Midbrain (tissue), 1 donor: ENCODE results near the gene ARMC5.

Experiments
- DNase-seq: peaks from one replicate; lab custom pipeline; 2025; lab: John Stamatoyannopoulos, UW

Gene ARMC5

DNA sequence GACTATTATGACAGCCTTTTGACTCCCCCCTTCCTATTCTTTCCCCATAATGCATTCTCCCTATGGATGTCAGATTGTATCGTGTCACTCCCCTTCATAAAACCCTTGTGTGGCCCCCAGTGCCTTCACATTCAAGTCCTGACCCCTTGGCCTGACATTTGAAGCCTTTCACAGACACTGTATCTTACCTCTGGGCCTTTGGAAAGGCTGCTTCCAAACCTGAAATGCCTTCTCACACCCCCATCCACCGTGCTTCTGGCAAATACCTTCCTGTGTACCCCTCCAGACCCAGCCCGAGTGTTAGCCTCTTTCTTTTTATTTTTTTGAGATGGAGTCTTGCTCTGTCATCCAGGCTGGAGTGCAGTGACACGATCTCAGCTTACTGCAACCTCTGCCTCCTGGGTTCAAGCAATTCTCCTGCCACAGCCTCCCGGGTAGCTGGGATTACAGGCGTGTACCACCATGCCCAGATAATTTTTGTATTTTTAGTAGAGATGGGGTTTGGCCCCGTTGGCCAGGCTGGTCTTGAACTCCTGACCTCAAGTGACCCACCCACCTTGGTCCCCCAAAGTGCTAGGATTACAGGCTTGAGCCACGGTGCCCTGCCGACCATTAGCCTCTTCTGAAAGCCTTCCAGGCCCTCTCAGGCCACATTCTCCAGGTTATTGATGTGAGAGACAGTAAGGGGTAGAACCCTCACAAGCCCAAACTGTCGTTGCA, 2.1 kb downstream of the ARMC5 start:
- no peak for DNase-seq

DNA sequence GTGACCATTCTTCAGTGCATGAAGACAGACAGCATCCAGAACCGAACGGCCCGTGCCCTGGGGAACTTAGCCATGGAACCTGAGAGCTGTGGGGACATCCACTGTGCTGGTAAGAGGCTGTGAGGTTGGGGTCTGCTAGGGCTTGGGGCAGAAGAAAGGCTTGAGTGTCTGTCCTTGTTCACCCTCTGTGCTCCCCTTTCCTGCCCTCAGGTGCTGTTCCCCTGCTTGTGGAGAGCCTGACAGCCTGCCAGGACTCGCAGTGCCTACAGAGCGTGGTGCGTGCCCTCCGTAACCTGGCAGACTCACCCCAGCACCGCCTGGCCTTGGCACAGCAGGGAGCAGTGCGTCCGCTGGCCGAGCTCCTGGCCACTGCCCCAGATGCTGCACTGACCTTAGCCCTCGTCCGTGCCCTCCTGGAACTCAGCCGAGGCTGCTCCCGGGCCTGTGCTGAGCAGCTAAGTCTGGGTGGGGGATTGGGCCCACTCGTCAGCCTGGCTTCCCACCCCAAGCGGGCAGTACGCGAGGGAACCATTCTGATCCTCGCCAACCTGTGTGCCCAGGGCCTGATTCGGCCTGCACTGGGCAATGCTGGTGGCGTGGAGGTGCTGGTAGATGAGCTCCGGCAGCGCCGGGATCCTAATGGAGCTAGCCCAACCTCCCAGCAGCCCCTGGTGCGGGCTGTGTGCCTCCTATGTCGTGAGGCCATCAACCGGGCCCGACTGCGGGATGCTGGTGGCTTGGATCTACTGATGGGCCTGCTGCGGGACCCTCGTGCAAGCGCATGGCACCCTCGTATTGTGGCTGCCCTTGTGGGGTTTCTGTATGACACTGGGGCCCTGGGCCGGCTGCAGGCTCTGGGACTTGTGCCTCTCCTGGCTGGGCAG, 2.9 kb downstream of the ARMC5 start:
- DNase-seq = no peak

GRCh38 chr16:31464348-31464769, 5.1 kb downstream of the ARMC5 start:
- DNase-seq = no peak

GRCh38 chr16:31464781-31465260, 5.5 kb downstream of the ARMC5 start:
- DNase-seq = no peak

- no peak for DNase-seq
Observed at GRCh38 chr16:31465788-31466370, 6.6 kb downstream of the ARMC5 start.

DNA sequence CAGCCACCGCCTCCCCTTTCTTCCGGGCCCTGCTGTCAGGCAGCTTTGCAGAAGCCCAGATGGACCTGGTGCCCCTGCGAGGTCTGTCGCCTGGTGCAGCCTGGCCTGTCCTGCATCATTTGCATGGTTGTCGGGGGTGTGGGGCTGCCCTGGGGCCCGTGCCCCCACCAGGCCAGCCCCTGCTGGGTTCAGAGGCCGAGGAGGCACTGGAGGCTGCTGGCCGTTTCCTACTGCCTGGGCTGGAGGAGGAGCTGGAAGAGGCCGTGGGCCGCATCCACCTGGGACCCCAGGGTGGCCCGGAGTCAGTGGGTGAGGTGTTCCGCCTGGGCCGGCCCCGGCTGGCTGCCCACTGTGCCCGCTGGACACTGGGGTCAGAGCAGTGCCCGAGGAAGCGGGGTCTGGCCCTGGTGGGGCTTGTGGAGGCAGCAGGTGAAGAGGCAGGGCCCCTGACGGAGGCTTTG, 7.1 kb downstream of the ARMC5 start:
- no peak for DNase-seq

GRCh38 chr16:31467151-31467773, 8.0 kb downstream of the ARMC5 start:
- no peak for DNase-seq

DNA sequence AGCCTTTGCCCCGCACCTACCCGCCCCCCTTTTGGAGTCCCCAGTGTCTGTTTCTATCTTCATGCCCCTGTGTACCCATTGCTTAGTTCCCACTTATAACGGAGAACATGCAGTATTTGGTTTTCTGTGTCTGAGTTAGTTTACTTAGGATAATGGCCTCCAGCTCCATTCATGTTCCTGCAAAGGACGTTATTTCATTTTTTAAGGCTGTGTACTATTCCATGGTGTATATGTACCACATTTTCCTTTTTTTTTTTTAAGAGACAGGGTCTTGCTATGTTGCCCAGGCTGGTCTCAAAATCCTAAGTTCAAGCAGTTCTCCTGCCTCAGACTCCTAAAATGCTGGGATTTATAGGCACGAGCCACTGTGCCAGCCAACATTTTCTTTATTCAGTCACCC, 8.6 kb downstream of the ARMC5 start:
- DNase-seq = no peak

DNA sequence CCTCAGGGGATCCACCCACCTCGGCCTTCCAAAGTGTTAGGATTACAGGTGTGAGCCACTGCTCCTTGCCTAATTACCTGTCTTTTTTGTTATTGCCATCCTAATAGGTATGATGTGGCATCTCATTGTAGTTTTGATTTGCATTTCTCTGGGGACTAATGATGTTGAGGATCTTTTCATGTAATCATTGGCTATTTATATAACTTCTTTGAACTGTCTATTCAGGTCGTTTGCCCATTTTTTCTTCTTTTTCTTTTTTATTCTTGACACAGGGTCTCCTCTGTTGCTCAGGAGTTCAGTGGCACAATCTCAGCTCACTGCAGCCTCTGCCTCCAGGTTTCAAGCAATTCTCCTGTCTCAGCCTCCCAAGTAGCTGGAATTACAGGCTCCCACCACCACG, 11.3 kb downstream of the ARMC5 start:
- DNase-seq = no peak

GRCh38 chr16:31471241-31471874, 12.1 kb downstream of the ARMC5 start:
- DNase-seq = no peak

DNA sequence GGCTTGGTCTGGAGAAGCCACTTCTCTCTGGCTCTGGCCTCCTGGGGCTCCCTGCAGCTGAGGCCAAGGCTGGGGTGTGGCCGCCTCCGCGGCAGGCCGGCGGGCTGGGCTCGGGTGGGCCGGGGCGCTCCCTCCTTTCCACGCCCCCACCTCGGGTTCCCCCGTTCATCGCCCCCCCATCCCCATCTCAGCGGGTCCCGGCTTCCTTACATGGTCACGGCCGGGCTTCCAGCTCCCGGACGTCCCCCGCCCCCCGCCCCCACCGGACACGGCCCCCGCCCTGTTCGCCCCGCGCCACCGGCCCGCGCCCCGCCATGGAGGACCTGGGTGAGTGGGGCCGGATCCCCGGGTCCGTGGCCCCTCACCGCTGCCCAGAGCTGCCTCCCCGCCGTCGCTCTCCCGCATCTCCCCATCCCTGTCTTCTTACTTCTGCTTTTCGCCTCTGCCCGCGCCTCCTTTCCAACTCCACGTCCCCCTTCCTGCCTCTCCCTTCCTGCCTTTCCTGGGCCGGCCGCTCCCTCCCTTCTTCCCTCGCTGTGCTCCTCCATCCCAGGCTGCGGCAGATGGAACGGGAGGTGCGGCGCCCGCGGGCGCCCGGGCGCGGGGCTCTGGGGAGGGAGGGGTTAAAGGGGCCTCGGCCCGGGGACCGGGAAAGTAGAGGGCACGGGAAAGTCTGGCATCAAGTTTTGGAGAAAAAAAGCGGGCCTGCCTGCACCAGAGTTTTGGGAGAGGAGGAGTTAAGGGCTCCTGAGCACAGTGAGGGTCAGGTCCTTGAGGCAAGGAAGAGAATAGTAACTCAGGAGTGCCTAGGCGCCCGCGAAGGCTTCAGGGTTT, 12.8 kb downstream of the ARMC5 start, which contains the start of gene TGFB1I1:
TSS of gene TGFB1I1 (plus strand) at position 278 of the 834 bp plus-strand sequence. CDS start at position 315, 37 bp downstream.
- no peak for DNase-seq

DNA sequence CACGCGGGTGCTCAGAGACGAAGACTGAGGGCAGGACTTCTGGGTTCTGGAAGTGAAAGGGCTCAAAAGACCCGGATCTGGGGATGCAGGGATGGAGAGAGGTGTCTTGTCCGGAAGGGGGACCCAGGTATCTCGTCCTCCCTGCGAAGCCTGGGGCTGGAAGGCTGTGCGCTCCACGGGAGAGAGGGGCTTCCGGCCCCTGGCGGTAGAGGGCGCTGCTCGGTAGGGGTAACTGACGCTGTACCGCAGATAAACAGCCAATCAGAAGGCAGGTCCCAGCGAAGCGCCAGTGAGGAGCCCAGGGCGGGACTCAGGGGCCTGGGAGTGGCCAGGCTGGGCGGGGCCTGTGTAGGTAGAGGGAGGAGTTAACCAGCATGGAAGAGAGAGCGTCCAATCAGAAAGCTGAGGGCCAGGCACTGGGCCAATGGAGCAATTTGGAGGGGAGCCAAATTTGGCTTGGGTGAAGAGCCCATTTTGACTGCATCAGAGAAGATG, 13.5 kb downstream of the ARMC5 start:
- DNase-seq = no peak

DNA sequence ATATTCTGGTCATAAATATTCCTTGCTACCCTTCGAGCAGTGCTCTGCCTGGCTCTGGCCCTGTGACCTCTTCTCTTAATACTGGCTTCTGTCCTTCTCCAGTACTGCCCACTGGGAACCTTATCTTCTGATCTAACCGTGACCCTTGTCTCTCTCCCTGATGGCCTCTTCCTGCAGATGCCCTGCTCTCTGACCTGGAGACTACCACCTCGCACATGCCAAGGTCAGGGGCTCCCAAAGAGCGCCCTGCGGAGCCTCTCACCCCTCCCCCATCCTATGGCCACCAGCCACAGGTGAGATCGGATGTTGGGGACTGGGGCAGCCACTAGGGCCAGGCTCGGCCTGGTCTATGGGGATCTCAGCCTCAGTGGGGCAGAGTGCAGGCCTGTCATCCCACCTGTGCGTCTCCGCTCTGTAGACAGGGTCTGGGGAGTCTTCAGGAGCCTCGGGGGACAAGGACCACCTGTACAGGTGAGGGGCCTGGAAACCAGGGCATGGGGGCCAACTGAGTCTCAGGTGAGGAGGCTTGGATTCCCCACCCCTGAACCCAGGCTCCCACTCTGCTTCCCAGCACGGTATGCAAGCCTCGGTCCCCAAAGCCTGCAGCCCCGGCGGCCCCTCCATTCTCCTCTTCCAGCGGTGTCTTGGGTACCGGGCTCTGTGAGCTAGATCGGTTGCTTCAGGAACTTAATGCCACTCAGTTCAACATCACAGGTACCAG, 14.1 kb downstream of the ARMC5 start:
- no peak for DNase-seq

GRCh38 chr16:31474173-31474714, 14.9 kb downstream of the ARMC5 start:
- DNase-seq = no peak

GRCh38 chr16:31474773-31475738, 15.8 kb downstream of the ARMC5 start:
- DNase-seq = no peak

DNA sequence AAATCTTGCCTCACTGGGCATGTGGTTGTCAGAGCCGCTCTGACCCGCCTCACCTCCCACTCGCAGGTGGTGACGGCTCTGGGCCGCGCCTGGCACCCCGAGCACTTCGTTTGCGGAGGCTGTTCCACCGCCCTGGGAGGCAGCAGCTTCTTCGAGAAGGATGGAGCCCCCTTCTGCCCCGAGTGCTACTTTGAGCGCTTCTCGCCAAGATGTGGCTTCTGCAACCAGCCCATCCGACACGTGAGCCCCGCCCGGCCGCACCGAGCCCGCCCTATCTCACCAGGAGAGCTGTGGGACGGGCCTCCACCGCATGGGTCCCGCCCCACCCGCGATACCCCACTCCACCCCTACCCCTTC, 16.6 kb downstream of the ARMC5 start:
- DNase-seq = no peak

DNA sequence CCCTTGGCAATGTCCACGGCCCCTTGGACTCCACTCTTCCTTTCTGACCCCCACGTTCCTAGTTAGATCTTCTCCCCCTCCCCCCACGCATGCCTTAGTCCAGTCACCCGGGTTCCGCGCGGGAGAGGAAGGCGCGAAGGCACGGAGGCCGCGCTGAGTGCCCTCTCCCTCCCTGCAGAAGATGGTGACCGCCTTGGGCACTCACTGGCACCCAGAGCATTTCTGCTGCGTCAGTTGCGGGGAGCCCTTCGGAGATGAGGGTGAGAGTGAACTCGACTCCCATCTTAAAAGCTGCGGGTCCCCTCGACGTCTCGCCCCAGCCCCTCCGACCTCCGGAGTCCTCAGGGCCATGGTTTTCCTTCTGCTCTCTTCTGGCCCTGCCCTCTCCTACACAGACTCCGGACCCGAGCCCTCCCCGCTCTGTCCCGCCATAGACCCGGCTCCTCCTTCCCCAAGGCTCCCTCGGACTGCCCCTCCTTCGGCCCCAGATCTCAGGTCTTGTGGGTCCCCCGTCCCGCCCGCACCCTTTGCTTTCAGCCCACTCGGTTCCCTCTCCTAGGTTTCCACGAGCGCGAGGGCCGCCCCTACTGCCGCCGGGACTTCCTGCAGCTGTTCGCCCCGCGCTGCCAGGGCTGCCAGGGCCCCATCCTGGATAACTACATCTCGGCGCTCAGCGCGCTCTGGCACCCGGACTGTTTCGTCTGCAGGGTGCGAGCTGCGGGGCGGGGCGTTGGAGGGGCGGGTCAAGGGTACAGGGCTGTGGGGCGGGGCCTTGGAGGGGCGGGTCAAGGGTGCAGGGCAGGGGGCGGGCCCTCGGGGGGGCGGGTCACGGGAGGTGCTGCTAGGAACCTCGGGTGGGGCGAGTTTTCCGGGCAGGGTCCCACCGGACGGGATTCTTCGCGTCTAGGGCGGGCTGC, 17.3 kb downstream of the ARMC5 start:
- peak; percentile 17 for DNase-seq
